Globus pallidus (tissue), 1 donor: ENCODE results near the gene AKR1C4.

ENCODE experiments used
- DNase-seq: peaks from one replicate; pipeline ENCODE4 v3.0.0-alpha.2; 2015; ENCODE audit warnings: low spot score

The AKR1C4 gene

GRCh38 chr10:5266804-5267203 lies 70.2 kb downstream of the AKR1C4 start:
- no peak for DNase-seq

- DNase-seq, result no peak
Measured at GRCh38 chr10:5268234-5268633, 71.6 kb downstream of the AKR1C4 start.
